Upper lobe of right lung (tissue), 1 donor: ENCODE measurements around the gene ZNF618. TPM values are rescaled to one million over a fixed set of nuclear protein-coding genes. Genes with fewer than 3 reads are reported as not detected.

ENCODE experiments used
- ATAC-seq: fragments of 200-7000 bp; cut with Tn5 transposase; one replicate; pipeline ENCODE4 v1.9.1; 2020; ENCODE audit warnings: mild to moderate bottlenecking, moderate library complexity
- DNase-seq: peaks from one replicate; pipeline ENCODE4 v3.0.0-alpha.2; 2020
- H3K27ac ChIP-seq: fragments of 200-600 bp; one replicate; pipeline ENCODE4 v1.8.0; 2022
- H3K27me3 ChIP-seq: fragments of 200-600 bp; one replicate; pipeline ENCODE4 v1.8.0; 2022; ENCODE audit warnings: mild to moderate bottlenecking
- H3K36me3 ChIP-seq: fragments of 200-600 bp; one replicate; pipeline ENCODE4 v1.8.0; 2022
- H3K4me1 ChIP-seq: fragments of 200-600 bp; one replicate; pipeline ENCODE4 v1.8.0; 2022
- H3K4me3 ChIP-seq: fragments of 200-600 bp; one replicate; pipeline ENCODE4 v1.8.0; 2022; ENCODE audit warnings: mild to moderate bottlenecking
- H3K9me3 ChIP-seq: fragments of 200-600 bp; one replicate; pipeline ENCODE4 v1.8.0; 2022
- intact Hi-C: fragments of 100-400 bp; cut with DNase I; formaldehyde crosslinking; loops from one replicate; pipeline ENCODE4 v1.11.0; 2022
- total RNA-seq: library from RNA; stranded (reverse); fragmentation: NEBNext Ultra II Directional; extraction: Animal tissue kit (Norgen Biotek cat#: 25700); gene quantifications from one replicate; pipeline ENCODE4 v1.2.1, GENCODE V29; 2021
- TF ChIP-seq, protein P1 (sequence below): fragments of 200-600 bp; IDR thresholded peaks from one replicate; pipeline ENCODE4 v1.8.0; 2022; ENCODE audit warnings: antibody characterized with exemption
- donor health status: DM: no; HTN: yes; CAD: no; lungs with severe emphysema.

The ZNF618 gene
- total RNA-seq, 1 donor from 2014 or later, result 9.8 TPM

DNA sequence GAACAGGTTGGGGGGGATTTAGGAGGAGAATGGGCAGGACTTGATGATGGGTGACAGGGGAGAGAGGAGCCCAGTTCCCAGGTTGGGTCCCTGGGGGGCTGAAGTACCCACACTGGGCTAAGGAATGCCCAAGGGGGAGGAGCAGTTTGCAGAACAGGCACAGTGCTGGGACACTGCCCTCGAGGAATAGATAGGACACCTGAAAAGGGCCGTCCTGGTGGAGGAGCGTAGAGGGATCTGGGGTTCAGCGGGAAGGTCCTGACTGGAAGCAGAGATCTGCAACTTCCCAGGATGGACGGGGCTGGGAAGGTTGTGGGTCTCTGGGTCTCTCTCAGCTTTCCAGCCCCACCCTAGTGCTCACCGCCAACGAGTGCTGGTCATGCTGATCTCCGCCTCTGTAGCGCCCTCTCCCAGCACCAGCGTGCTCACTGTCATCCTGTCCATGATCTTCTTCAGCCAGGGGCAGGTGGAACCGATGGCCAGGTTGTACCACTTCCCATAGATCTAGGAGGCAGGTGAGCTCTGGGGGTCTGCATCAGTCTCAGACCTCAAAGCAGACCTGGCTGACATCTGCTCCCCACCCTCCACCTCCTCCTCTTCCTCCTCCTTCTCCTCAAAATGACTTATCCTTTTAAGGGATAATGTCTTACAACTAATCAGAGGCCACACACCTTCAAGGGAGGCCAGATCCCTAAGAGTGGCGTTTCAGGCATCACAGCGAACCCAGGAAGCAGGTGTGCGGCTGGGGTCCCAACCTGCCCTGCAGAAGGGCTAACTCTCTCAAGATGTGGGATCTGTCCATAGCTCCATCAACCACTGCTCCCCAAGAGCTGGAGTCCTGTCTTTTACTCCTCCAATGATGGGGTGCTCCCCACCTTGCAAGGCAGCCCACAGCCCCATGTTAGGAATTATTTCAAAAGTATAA, 200.4 kb downstream of the ZNF618 start:
- TF ChIP-seq, protein P1, sequence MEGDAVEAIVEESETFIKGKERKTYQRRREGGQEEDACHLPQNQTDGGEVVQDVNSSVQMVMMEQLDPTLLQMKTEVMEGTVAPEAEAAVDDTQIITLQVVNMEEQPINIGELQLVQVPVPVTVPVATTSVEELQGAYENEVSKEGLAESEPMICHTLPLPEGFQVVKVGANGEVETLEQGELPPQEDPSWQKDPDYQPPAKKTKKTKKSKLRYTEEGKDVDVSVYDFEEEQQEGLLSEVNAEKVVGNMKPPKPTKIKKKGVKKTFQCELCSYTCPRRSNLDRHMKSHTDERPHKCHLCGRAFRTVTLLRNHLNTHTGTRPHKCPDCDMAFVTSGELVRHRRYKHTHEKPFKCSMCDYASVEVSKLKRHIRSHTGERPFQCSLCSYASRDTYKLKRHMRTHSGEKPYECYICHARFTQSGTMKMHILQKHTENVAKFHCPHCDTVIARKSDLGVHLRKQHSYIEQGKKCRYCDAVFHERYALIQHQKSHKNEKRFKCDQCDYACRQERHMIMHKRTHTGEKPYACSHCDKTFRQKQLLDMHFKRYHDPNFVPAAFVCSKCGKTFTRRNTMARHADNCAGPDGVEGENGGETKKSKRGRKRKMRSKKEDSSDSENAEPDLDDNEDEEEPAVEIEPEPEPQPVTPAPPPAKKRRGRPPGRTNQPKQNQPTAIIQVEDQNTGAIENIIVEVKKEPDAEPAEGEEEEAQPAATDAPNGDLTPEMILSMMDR, result no peak
- Histone ChIP-seq H3K27ac (no peak overlapping the region), H3K9me3 (no peaks in the 10 kb centered on the region), H3K4me1 (peaks cover 12% of the 10 kb centered on the region), H3K4me3 (no peak overlapping the region), H3K27me3 (no peaks in the 10 kb centered on the region), H3K36me3 (no peaks in the 10 kb centered on the region)
- no peak for ATAC-seq
- intact Hi-C loops, result no loop called here
- peak; percentile 46 for DNase-seq

DNA sequence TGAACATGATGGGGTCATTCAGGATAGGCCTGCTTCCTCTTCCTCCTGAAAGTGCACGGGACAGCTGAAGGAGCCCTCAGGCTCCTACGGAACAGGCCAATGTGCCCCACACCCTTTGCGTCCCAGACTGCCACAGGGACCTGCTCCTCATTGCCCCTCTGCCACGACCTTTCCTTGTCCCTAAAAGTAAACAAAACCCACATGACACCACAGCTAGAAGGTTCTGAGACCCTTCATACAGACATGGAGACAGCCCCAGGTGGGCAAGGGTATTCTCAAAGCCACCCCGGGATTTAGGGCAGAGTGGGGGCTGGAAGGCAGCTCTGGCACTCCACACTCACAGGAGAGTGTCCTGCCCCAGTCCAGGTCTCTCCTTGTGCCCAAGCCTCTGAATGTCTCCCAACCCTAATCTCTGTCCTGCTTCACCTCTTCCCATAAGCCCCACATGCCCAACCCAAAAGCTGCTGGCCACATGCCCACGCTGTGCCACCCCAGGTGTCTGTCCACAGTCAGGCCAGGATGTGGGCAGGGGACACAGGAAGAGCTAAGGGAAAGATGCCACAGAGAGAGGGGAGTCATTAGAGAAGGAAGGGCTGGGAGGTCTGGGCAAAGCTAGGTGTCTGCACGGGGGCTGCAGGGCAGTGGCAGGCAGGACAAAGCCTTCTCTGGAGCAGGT, 201.2 kb downstream of the ZNF618 start:
- intact Hi-C loops, result no loop called here
- TF ChIP-seq, protein P1, result no peak
- Histone ChIP-seq H3K27me3 (no peaks in the 10 kb centered on the region), H3K4me1 (peaks cover 7% of the 10 kb centered on the region), H3K4me3 (no peak overlapping the region), H3K36me3 (no peaks in the 10 kb centered on the region), H3K9me3 (no peaks in the 10 kb centered on the region), H3K27ac (no peak overlapping the region)
- ATAC-seq, result no peak
- peak; percentile 58 for DNase-seq

- H3K36me3 ChIP-seq, result no peaks in the 10 kb centered on the region
- no peak within 1 kb of the TSS for H3K4me3 ChIP-seq
- TF ChIP-seq, protein P1, result no peak
- H3K27ac ChIP-seq, result no peak within 1 kb of the TSS
- no peaks in the 10 kb centered on the region for H3K9me3 ChIP-seq
- intact Hi-C loops, result no loop called here
- peak; percentile 68 for DNase-seq
- H3K4me1 ChIP-seq, result peaks cover 4% of the 10 kb centered on the region
- ATAC-seq, result no peak
- H3K27me3 ChIP-seq, result no peaks in the 10 kb centered on the region
These were observed 202.1 kb downstream of the ZNF618 start, which contains the start of gene AMBP for GRCh38 chr9:114078021-114078780. Gene AMBP (minus strand): TSS chr9:114078300. CDS start chr9:114078209, 91 bp downstream.

GRCh38 chr9:114078781-114079156, 202.7 kb downstream of the ZNF618 start:
- Histone ChIP-seq H3K27ac (no peak overlapping the region), H3K27me3 (no peaks in the 10 kb centered on the region), H3K4me1 (peaks cover 4% of the 10 kb centered on the region), H3K4me3 (no peak overlapping the region), H3K9me3 (no peaks in the 10 kb centered on the region), H3K36me3 (no peaks in the 10 kb centered on the region)
- intact Hi-C loops, result no loop called here
- ATAC-seq, result no peak
- peak; percentile 26 for DNase-seq
- TF ChIP-seq, protein P1, result no peak

DNA sequence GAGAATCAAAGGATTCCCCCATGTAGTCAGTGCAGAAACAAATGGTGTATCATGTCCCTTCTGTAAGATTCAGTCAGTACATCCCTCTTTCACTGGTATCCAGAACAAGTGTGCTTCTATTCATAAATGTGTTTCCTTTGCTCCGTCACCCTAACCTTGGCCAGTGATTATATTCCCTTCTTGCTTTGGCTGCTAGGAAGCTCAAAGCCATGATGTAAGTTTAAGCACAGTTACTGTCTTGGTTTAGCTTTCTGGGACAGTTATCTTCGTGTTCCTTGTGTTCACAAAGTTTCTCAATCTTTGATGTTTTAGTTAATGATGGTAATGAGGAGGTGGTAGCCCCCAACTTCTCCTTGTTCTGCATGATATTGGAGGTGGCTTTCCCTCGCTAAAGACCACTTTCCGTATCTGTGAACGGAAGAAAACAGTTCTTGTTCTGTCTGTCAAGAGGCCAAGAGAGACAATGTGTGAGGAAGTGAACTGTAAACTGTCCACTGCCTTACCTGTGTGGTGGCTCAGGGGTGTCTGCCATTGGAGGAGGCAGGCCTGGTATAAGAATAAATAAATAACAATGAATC, 204.2 kb downstream of the ZNF618 start:
- Histone ChIP-seq H3K36me3 (no peaks in the 10 kb centered on the region), H3K9me3 (no peaks in the 10 kb centered on the region), H3K4me3 (no peak overlapping the region), H3K4me1 (peaks cover 4% of the 10 kb centered on the region), H3K27ac (peak overlapping the region; percentile 48), H3K27me3 (no peaks in the 10 kb centered on the region)
- TF ChIP-seq, protein P1, result no peak
- intact Hi-C loops, result no loop called here
- DNase-seq, result no peak
- no peak for ATAC-seq
